ENCODE results near the gene KCNH6.

The KCNH6 gene

DNA sequence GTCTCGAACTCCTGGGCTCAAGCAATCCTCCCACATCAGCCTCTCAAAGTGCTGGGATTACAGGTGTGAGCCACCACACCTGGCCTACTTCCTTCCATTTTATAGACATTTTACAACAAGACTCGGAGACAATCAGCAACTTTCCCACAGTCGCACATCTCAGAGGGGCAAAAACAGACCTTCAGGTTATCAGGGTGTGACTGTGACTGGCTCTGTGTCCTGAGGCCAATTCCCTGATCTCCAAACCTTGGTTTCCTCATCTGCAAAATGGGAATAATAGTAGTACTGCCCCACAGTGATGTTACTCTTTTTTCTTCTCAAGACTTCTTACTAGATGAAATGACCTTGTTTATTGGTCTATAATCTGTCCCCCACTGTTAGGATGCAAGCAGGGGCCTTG lies 10.8 kb upstream of the KCNH6 start:
- no peak for DNase-seq

GRCh38 chr17:63512896-63513644 lies 10.1 kb upstream of the KCNH6 start:
- no peak for DNase-seq

- no peak for DNase-seq
Measured at GRCh38 chr17:63514477-63514876, 8.7 kb upstream of the KCNH6 start.

DNA sequence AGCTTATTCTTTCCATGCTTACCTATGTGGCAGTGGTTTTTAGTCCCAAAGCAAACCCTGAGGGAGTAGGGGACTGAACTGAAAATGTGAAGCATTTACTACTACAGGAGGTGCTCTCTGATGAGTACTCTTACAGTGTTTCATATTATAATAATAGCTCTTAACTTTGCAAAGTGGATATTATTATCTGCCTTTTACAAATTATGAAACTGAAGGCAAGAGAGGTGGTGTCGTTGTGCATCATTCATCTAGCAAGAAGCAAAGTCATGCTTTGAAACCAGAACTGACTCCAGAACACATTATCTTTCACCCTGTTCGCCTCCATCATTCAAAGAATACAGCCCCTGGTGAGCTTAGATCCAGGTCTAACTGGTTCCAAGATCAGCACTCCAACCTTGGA lies 8.2 kb upstream of the KCNH6 start:
- no peak for DNase-seq

- DNase-seq = no peak
Measured at GRCh38 chr17:63515426-63515825, 7.7 kb upstream of the KCNH6 start.

DNA sequence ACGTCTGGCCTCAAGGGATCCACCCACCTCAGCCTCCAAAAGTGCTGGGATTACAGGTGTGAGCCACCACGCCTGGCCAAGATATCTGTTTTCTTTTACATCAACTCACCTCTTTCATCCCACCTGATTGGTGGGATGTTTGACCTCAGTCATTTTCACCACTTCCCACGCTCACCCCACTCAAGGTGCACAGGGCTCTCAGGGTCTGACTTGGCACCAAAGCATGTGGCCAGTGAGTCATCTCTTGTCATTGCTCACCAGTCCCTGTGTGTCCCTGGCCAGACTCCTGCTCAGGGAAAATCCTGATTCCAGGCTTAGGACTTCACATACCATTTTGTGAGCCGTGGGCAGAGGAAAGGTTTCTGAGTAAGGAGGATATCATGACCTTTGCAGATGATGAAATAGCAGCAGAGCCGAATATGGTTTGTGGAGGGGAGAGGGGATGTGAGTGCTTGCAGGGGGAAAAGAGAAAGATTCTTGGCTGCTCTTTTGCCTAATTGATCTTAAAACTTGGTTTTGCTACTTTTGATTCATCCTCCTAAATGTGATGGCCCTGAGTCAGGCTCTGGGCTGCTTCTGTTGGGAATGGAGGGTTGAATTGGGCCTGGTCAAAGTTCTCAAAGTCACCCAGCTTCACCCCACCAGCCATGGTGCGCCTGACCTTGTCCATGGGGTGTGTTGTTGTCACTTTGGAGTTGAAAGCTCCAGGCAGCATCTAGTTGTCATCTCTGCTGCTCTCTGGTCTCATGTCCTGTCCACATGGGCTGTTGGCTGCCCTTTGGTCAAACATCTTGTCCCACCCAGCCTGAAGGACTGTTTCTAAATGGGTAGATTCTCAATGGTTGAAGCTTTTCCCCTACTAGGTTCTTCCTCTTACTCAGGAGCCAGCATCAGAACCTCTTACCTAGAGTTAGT lies 6.0 kb upstream of the KCNH6 start:
- peak; percentile 69 for DNase-seq

DNA sequence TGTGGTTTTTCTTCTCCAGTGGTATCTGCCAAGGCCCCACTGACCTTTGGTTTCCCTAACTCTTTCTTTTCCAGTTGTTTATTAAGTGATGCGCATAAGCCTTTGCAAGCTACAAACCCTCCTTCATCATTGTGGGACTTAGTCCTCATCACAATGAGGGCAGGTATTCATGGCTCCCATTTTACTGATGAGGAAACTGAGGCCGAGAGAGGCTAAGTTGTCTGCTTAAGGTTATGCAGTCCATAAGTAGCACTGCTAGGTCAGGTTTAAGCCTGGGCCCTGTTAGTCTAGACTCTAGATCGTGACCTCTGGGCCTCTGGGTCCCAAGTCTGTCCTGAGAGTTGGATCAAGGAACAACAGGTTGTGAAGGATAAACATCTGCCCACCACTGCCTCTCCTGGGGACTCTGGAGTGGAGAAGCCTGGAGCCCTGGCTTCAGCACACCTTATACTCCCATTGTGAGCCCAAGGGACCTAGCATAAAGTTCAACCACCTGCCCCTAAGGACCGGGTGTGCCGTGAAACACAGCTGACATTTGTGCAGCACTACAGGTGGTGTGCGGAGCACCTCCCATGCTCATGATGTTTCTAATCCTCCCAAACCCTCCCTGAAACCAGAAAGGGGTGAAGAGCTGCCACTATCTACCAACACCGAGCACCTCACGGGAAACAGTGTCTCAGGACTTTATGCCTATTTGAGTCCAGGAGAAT lies 5.2 kb upstream of the KCNH6 start:
- no peak for DNase-seq

DNA sequence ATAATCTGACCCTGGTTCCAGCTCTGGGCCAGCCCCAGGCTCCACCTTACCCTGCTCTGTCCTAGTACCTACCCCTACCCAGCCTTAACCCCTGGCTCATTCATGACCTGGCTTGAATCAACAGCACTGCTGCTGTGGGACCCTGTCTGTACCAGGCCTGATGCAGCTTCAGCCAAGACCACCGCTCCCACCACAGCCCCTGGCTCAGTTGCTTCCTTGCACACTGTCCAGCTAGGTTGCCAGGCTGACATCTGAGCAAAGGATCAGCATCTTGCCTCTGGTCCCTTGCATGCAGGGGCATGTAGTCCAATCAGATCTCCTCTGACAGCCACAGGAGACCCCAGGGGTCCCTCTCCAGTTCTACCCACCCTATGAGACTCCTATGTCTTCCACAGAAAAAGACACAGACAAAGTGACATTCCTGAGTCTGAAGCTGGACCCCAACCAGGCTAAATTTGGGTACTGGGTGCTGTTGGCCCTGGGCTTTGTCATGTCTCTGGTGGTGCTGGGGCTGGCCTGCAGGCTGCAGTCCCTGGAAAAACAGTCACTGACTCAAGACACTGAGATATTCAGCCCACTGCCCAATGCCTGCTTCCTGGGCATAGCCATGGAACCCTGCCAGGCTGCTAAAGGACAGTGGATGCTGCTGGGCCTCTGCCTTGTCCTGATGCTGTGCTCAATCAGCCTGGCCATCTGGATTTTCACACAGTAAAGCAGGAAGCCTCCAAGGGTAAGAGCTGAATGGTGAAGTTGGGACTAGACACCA lies 3.9 kb upstream of the KCNH6 start:
- no peak for DNase-seq

DNA sequence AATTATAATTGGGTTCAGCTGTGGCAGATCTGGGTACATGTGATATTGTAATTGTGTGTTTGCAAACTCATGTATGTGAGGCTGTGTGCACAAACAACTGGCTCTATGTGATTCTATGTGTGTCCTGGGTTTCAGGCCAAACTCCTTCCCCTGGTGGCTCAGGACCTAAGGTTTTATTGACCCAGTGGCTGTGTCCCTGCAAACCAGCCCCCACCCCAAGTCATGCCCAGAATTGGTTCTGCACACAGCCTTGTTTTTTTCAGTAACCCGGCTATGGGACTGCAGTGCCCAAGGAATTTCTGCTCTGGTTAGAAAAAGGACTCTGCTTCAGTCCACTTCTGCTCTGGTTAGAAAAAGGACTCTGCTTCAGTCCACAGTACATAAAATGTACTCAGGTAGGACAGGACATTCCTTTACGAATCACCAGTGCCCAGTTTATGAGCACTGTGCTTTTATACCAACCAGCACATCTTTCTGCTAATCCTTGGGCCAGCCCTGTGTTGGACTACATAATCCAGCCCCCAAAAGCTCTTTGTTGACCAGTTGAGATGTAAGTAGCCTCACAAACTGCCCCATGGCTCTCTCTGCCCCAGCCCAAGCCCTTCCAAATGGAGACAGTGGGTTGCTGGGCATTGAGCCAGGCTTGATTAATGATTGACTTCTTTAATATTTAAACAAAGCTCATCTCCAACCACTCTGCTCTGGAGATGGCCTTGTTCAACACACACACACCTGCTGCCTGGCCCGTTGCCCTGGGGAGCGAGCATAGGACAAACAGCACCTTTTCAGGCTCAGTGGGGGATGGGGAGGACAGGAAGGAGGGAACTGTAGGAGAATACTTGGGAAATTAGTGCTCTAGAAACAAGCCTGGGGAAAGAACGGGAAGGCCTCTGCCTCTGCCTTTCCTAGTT lies 2.9 kb upstream of the KCNH6 start:
- DNase-seq = no peak

GRCh38 chr17:63524051-63524450 lies 893 bp downstream of the KCNH6 start:
- no peak for DNase-seq

DNA sequence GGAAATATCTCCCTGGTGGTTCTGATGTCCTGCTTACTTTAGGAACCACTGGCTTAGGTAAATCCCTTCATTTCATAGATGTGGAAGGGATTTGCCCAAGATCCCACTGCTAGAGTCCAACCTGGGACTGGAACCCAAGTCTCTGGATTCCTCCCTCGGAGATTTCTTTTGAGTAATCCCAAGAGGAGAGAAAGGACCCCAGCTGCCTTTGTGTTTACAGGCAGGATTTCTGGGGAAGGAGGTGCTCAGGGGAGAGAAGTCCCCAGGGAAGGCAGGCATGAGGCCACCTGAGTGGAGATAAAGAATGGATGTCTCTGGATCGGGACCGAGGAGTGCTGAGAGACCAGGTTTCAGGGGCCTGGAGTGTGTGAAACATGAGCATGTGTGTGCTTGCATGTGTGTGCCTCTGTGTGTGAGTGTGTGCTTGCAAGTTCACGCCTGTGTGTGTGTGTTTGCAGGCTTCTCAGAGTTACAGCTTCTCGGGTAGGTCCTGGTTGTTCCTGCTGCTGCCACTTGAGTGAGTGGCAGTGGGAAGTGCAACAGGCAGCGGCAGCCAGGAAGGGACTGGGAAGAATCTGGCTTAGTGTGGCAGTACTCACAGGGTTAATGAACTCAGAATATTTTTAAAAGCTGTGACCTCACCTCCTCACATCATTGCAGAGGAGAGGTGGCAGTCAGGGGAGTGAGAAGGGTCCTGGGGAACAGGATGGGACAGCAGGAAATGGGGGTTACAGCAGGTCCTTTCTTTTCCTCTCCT lies 2.2 kb downstream of the KCNH6 start:
- DNase-seq = no peak

- no peak for DNase-seq
Measured at GRCh38 chr17:63526861-63527260, 3.7 kb downstream of the KCNH6 start.

- no peak for DNase-seq
Measured at GRCh38 chr17:63528183-63528582, 5.0 kb downstream of the KCNH6 start.

DNA sequence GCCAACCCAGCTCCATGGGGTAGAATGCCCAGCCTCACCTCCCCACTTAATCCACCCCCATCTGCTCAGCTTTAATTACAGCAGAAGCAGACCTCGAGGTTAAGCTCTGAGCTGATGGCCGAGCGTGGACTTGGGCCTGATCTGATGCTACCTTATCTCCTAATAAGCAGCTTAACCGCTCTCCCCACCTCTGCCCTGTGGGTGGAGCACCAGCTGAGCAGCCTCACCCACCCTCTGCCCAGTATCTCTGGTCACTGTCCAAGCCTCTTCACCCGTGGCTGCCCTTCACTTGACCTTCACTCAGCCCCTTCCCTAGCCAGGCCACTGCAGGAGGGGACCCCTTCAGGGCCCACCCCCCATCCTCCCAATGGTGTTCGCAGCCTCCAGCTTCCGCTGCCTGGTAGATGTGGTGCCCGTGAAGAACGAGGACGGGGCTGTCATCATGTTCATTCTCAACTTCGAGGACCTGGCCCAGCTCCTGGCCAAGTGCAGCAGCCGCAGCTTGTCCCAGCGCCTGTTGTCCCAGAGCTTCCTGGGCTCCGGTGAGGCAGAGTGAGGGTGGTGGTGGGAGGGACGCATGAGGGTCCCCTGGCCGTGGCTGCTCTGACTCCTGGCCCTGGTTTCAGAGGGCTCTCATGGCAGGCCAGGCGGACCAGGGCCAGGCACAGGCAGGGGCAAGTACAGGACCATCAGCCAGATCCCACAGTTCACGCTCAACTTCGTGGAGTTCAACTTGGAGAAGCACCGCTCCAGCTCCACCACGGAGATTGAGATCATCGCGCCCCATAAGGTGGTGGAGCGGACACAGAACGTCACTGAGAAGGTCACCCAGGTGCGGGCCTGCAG lies 6.8 kb downstream of the KCNH6 start:
- DNase-seq = no peak

DNA sequence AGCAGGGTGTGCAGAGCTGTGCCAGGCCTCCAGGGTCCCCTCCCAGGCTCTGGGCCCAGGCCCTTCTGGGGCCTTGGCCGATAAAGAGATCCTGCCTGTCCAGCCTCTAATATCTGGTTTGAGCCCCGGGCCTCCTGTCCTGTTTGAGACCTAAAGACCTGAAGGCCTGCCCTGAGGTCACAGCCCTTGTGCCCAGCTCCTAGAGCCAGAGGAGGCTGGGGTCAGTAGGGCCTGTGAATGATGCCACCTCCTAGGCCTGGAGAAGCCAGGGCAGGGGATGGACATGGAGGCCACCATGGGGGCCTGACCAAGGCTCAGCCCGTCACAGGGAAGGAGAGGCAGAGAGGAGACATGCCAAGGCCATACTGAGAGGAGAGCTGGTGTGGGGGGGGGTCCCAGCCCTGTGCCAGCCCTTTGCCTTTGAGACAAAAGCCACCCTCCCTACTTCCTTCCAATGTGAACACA lies 7.4 kb downstream of the KCNH6 start:
- DNase-seq = no peak

DNA sequence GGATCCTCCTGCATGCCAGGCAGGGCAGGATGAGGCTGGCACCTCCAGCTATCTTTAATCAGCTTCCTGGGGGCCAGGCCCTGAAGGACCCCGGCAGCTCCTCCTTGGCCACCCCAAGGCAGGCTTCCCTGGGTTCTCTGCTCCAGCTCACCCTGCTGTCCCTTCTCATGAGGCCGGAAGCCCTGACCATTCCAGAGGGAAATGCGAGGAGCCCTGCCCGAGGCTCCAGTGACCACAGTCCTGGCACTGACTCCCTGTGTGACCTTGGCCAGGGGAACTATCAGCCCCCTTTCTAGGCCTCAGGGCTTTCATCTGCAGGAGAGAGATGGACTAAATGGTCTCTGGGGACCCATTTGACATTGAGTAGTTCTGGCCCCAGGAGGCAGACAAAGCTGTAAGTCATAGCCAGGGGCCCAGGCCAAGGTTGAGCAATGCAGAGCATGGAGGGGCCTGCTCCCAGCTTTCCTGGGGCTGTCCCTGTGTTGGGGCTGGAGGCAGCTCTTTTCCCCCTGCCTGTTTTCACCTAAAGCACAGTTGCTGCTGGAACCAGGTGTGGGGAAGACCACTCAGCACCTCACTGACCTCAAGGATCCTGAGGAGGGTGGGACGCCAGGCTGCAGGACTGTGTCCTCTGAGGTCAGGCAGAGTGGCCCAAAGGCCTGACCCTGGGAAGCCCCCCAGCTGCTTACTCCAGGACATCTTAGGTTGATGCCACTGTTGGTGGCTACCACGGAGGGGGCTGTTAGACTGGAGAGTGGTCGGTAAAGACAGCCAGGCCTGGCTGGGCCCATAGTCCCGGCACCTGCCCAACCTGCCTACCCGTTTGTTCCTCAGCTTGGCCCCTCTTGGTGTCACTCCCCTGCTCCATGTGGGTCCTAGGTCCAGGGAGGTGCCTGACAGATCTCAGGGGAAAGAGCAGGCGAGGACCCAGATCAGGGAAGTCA lies 8.1 kb downstream of the KCNH6 start:
- no peak for DNase-seq

DNA sequence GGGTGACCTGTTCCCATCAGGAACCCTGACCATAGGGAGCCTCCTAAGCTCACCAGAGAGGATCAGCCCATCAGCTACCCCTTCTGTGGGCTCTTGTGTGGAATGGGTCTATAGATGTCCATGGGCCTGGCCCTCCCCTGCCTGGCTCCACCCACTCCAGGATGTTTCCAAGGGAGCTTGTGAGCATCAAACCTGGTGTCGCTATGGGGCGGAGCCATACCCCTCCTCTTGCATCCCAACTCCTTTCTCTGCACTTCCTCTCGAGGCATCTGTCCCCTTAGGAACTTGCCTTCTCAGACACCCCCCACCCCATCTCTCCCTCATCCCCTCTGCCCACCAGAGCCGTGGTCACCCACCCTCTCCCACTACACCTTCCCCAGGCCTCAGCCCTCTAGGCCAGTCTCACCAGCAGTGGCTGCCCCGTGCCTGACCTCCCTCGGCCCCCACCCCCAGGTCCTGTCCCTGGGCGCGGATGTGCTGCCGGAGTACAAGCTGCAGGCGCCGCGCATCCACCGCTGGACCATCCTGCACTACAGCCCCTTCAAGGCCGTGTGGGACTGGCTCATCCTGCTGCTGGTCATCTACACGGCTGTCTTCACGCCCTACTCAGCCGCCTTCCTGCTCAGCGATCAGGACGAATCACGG lies 10.4 kb downstream of the KCNH6 start:
- no peak for DNase-seq

DNA sequence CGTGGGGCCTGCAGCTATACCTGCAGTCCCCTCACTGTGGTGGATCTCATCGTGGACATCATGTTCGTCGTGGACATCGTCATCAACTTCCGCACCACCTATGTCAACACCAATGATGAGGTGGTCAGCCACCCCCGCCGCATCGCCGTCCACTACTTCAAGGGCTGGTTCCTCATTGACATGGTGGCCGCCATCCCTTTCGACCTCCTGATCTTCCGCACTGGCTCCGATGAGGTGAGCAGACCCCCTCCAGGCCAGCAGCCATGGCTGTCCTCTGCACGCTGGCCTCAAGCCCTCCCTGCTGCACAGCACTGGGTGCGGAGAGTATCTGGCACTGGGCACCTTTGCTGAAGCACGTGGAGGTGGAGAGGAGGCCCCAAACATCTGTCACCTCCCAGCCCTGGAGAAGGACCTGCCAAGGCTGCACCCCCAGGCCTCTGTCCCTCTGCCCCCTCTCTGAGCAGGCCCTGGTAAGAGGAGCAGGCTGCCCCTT lies 11.0 kb downstream of the KCNH6 start:
- no peak for DNase-seq
